HEK293 (cell line): ENCODE measurements around the gene S100A11.
A peak's percentile ranks its signal among the peaks of the same experiment; 100 is the strongest.

Experiments
- CTCF ChIA-PET: fragments of 350-600 bp; formaldehyde crosslinking; extraction: SDS; loops from one replicate; lab custom pipeline; 2021; ENCODE audit warnings: antibody characterized with exemption; lab: Yijun Ruan, JAX
- POLR2A ChIA-PET: fragments of 300-600 bp; formaldehyde crosslinking; extraction: SDS; loops from one replicate; lab custom pipeline; 2020; ENCODE audit warnings: antibody characterized with exemption, inconsistent platforms; lab: Yijun Ruan, JAX
- H3K27ac ChIP-seq: fragments of 200-500 bp; sonication (Bioruptor generic); 2 replicates; pipeline ENCODE4 v1.5.1; 2014; ENCODE audit warnings: low read depth, low read length, control low read depth, inconsistent platforms; ENCODE audit errors: extremely low read depth
- H3K36me3 ChIP-seq, 2 experiments: fragments of 200-500 bp in 1 of 2; sonication (Bioruptor generic) in 1 of 2; 1 replicate in 1 of 2; 2 replicates in 1 of 2; pipeline ENCODE4 v1.5.1; 2014 to 2017; ENCODE audit warnings: inconsistent platforms in 2 of 2, low read length in 2 of 2; ENCODE audit not compliant: control insufficient read depth in 2 of 2, insufficient read depth in 1 of 2
- H3K4me1 ChIP-seq: fragments of 200-500 bp; sonication (Bioruptor generic); 2 replicates; pipeline ENCODE4 v1.5.1; 2014; ENCODE audit warnings: mild to moderate bottlenecking, low read length, inconsistent platforms; ENCODE audit not compliant: control insufficient read depth, insufficient read depth
- H3K4me3 ChIP-seq: 2 replicates; pipeline ENCODE4 v1.5.1; 2011; ENCODE audit warnings: low read depth, mild to moderate bottlenecking, control low read depth, low read length, moderate library complexity
- H3K9me3 ChIP-seq: fragments of 200-500 bp; sonication (Bioruptor generic); 2 replicates; pipeline ENCODE4 v1.5.1; 2014; ENCODE audit warnings: low read depth, low read length, inconsistent platforms; ENCODE audit not compliant: control insufficient read depth, insufficient read depth
- GLI2 ChIP-seq: fragments of 450-650 bp; formaldehyde crosslinking; IDR thresholded peaks from 2 replicates; pipeline ENCODE4; 2017; ENCODE audit warnings: missing biosample characterization, missing genetic modification characterization, low read depth, borderline replicate concordance
- GLIS1 ChIP-seq: fragments of 450-650 bp; formaldehyde crosslinking; IDR thresholded peaks from 2 replicates; pipeline ENCODE4 v1.5.1; 2016; ENCODE audit warnings: missing biosample characterization, missing genetic modification characterization
- GLIS2 ChIP-seq: fragments of 450-650 bp; formaldehyde crosslinking; IDR thresholded peaks from 2 replicates; pipeline ENCODE4 v1.5.1; 2016; ENCODE audit warnings: missing biosample characterization, missing genetic modification characterization
- KLF10 ChIP-seq: fragments of 450-650 bp; IDR thresholded peaks from 2 replicates; pipeline ENCODE4 v1.5.1; 2018; ENCODE audit warnings: missing biosample characterization, mild to moderate bottlenecking, missing genetic modification characterization
- KLF8 ChIP-seq: fragments of 450-650 bp; formaldehyde crosslinking; IDR thresholded peaks from 2 replicates; pipeline ENCODE4 v1.5.1; 2016; ENCODE audit warnings: missing biosample characterization, missing genetic modification characterization
- MZF1 ChIP-seq: fragments of 450-650 bp; formaldehyde crosslinking; IDR thresholded peaks from 2 replicates; pipeline ENCODE4 v1.5.1; 2017; ENCODE audit warnings: missing biosample characterization, missing genetic modification characterization, borderline replicate concordance
- OSR2 ChIP-seq: fragments of 450-650 bp; formaldehyde crosslinking; IDR thresholded peaks from 2 replicates; pipeline ENCODE4 v1.5.1; 2016; ENCODE audit warnings: missing biosample characterization, missing genetic modification characterization
- SCRT1 ChIP-seq: fragments of 450-650 bp; formaldehyde crosslinking; IDR thresholded peaks from 2 replicates; pipeline ENCODE4 v1.5.1; 2016; ENCODE audit warnings: missing biosample characterization, missing genetic modification characterization, borderline replicate concordance
- TCF7L2 ChIP-seq: IDR thresholded peaks from 2 replicates; pipeline ENCODE4 v1.6.1; 2011; ENCODE audit warnings: low read depth, mild to moderate bottlenecking, inconsistent platforms, low read length, moderate library complexity, borderline replicate concordance
- YY2 ChIP-seq: fragments of 450-650 bp; formaldehyde crosslinking; IDR thresholded peaks from 2 replicates; pipeline ENCODE4 v1.5.1; 2016; ENCODE audit warnings: missing biosample characterization, missing genetic modification characterization
- ZBTB17 ChIP-seq: fragments of 450-650 bp; formaldehyde crosslinking; IDR thresholded peaks from 2 replicates; pipeline ENCODE4 v1.5.1; 2016; ENCODE audit warnings: missing biosample characterization, missing genetic modification characterization
- ZNF155 ChIP-seq: fragments of 450-650 bp; formaldehyde crosslinking; IDR thresholded peaks from 2 replicates; pipeline ENCODE4 v1.5.1; 2016; ENCODE audit warnings: missing biosample characterization, missing genetic modification characterization
- ZNF16 ChIP-seq: fragments of 450-650 bp; formaldehyde crosslinking; IDR thresholded peaks from 2 replicates; pipeline ENCODE4 v1.5.1; 2016; ENCODE audit warnings: low read depth, missing biosample characterization, missing genetic modification characterization
- ZNF175 ChIP-seq: fragments of 450-650 bp; formaldehyde crosslinking; IDR thresholded peaks from 2 replicates; pipeline ENCODE4 v1.5.1; 2016; ENCODE audit warnings: missing biosample characterization, missing genetic modification characterization
- ZNF19 ChIP-seq: fragments of 450-650 bp; formaldehyde crosslinking; IDR thresholded peaks from 2 replicates; pipeline ENCODE4; 2016; ENCODE audit warnings: missing biosample characterization, missing genetic modification characterization, low read depth
- ZNF223 ChIP-seq: fragments of 450-650 bp; formaldehyde crosslinking; IDR thresholded peaks from 2 replicates; pipeline ENCODE4 v1.5.1; 2016; ENCODE audit warnings: missing biosample characterization, missing genetic modification characterization
- ZNF354C ChIP-seq: fragments of 450-650 bp; formaldehyde crosslinking; IDR thresholded peaks from 2 replicates; pipeline ENCODE4 v1.5.1; 2016; ENCODE audit warnings: missing biosample characterization, missing genetic modification characterization, low read depth, borderline replicate concordance
- ZNF514 ChIP-seq: fragments of 450-650 bp; formaldehyde crosslinking; IDR thresholded peaks from 2 replicates; pipeline ENCODE4 v1.5.1; 2016; ENCODE audit warnings: missing biosample characterization, missing genetic modification characterization
- ZNF571 ChIP-seq: fragments of 450-650 bp; formaldehyde crosslinking; IDR thresholded peaks from 2 replicates; pipeline ENCODE4 v1.5.0; 2017; ENCODE audit warnings: missing biosample characterization, missing genetic modification characterization
- ZNF600 ChIP-seq: fragments of 450-650 bp; formaldehyde crosslinking; IDR thresholded peaks from 2 replicates; pipeline ENCODE4 v1.5.1; 2016; ENCODE audit warnings: missing biosample characterization, missing genetic modification characterization
- ZNF664 ChIP-seq: fragments of 450-650 bp; formaldehyde crosslinking; IDR thresholded peaks from 2 replicates; pipeline ENCODE4 v1.5.1; 2016; ENCODE audit warnings: missing biosample characterization, missing genetic modification characterization
- ZNF747 ChIP-seq: fragments of 450-650 bp; formaldehyde crosslinking; IDR thresholded peaks from 2 replicates; pipeline ENCODE4 v1.5.1; 2016; ENCODE audit warnings: missing biosample characterization, missing genetic modification characterization
- ZSCAN16 ChIP-seq: fragments of 450-650 bp; formaldehyde crosslinking; IDR thresholded peaks from 2 replicates; pipeline ENCODE4 v1.5.1; 2016; ENCODE audit warnings: missing biosample characterization, missing genetic modification characterization
- ZXDB ChIP-seq: fragments of 450-650 bp; formaldehyde crosslinking; IDR thresholded peaks from 2 replicates; pipeline ENCODE4 v1.5.1; 2016; ENCODE audit warnings: missing biosample characterization, missing genetic modification characterization
- TF ChIP-seq, protein P1 (sequence below): fragments of 450-650 bp; formaldehyde crosslinking; IDR thresholded peaks from 2 replicates; pipeline ENCODE4 v1.5.1; 2016; ENCODE audit warnings: missing biosample characterization, missing genetic modification characterization
- TF ChIP-seq, protein P2 (sequence below): fragments of 450-650 bp; formaldehyde crosslinking; IDR thresholded peaks from 2 replicates; pipeline ENCODE4 v1.5.1; 2016; ENCODE audit warnings: missing biosample characterization, missing genetic modification characterization
- TF ChIP-seq, protein P3 (sequence below): fragments of 450-650 bp; formaldehyde crosslinking; IDR thresholded peaks from 2 replicates; pipeline ENCODE4 v1.5.1; 2016; ENCODE audit warnings: missing biosample characterization, missing genetic modification characterization
- TF ChIP-seq, protein P4 (sequence below): IDR thresholded peaks from 2 replicates; pipeline ENCODE4 v1.6.1; 2011; ENCODE audit warnings: mild to moderate bottlenecking, low read depth, low read length, borderline replicate concordance
- TF ChIP-seq, protein P5 (sequence below): fragments of 450-650 bp; formaldehyde crosslinking; IDR thresholded peaks from 2 replicates; pipeline ENCODE4 v1.5.1; 2016; ENCODE audit warnings: missing biosample characterization, missing genetic modification characterization
- TF ChIP-seq, protein P6 (sequence below): fragments of 450-650 bp; formaldehyde crosslinking; IDR thresholded peaks from 2 replicates; pipeline ENCODE4 v1.5.1; 2016; ENCODE audit warnings: missing biosample characterization, missing genetic modification characterization

Gene S100A11

DNA sequence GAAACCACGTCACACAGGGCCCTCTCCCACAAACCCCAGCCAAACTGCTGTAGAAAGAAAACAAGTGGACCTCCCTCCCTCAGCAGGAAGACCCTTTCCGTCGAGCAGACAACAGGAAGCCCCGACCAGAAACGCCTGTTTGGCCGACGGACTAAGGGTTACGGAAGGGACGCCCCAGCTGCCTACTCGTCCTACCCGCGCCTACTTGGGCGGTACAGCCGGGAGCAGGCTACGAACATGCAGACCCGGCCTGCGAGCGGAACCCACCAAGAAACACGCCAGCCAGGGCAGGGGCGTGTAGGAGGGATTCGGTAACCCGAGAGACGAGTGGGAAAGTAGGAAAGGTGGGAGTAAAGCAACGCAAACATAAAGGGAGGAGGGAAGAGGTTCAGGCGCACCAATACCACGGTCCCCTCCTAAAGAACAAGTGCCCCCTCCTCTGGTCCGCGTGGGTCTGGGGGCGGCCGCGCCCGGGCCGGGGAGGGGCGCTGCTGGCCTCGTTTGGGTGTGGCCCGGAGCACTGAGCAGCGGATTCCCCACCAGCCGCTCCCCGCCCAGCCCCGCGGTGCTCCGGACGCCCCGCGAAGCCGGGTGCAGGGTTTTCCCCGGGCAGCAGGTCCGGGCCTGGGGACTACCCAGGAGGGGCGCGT lies 43.6 kb downstream of the S100A11 start:
- Histone ChIP-seq H3K27ac (peak overlapping the region; percentile 90), H3K36me3 (no peaks in the 10 kb centered on the region), H3K4me3 (peak overlapping the region; percentile 79), H3K9me3 (no peaks in the 10 kb centered on the region), H3K4me1 (peaks cover 39% of the 10 kb centered on the region)
- ChIA-PET POLR2A (interaction anchor here (0.9 to 3.2 kb wide), 10 partner anchors 9 to 711 kb away, joined by 3 to 15 read pairs (median 6); partner anchors contain the start of genes THEM4, TUFT1 and ZNF687), CTCF (interaction anchor here (0.6 to 9.3 kb wide), 9 partner anchors 9 to 1603 kb away, joined by 3 to 131 read pairs (median 4); no protein-coding TSS in a partner anchor)
- TF ChIP-seq KLF8 (peak; percentile 56; the same call in 1 of the 2 replicates), GLIS1 (tag by site-specific recombination) (no peak), KLF10 (tag by site-specific recombination) (no peak), SCRT1 (tag by site-specific recombination) (no peak), ZNF19 (no peak), ZNF354C (tag by site-specific recombination) (no peak), TCF7L2 (no peak), GLIS2 (tag by site-specific recombination) (peak; percentile 21; the same call in 1 of the 2 replicates), ZNF664 (tag by site-specific recombination) (no peak), ZBTB17 (tag by site-specific recombination) (no peak), ZNF747 (no peak), ZSCAN16 (tag by site-specific recombination) (no peak), ZNF16 (tag by site-specific recombination) (no peak), ZNF223 (tag by site-specific recombination) (no peak), ZXDB (0 out of 2 replicates have a peak, but pooled peaks have one; percentile 37), ZNF155 (no peak), YY2 (tag by site-specific recombination) (no peak), ZNF571 (tag by site-specific recombination) (no peak), OSR2 (tag by site-specific recombination) (no peak), ZNF600 (tag by site-specific recombination) (peak; percentile 24), MZF1 (tag by site-specific recombination) (no peak), ZNF514 (no peak), ZNF175 (no peak), GLI2 (tag by site-specific recombination) (no peak)
- TF ChIP-seq, protein P1, sequence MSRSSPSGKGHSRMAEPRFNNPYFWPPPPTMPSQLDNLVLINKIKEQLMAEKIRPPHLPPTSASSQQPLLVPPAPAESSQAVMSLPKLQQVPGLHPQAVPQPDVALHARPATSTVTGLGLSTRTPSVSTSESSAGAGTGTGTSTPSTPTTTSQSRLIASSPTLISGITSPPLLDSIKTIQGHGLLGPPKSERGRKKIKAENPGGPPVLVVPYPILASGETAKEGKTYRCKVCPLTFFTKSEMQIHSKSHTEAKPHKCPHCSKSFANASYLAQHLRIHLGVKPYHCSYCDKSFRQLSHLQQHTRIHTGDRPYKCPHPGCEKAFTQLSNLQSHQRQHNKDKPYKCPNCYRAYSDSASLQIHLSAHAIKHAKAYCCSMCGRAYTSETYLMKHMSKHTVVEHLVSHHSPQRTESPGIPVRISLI (tag by site-specific recombination), result no peak
- TF ChIP-seq, protein P2, sequence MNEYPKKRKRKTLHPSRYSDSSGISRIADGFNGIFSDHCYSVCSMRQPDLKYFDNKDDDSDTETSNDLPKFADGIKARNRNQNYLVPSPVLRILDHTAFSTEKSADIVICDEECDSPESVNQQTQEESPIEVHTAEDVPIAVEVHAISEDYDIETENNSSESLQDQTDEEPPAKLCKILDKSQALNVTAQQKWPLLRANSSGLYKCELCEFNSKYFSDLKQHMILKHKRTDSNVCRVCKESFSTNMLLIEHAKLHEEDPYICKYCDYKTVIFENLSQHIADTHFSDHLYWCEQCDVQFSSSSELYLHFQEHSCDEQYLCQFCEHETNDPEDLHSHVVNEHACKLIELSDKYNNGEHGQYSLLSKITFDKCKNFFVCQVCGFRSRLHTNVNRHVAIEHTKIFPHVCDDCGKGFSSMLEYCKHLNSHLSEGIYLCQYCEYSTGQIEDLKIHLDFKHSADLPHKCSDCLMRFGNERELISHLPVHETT (tag by site-specific recombination), result no peak
- TF ChIP-seq, protein P3, sequence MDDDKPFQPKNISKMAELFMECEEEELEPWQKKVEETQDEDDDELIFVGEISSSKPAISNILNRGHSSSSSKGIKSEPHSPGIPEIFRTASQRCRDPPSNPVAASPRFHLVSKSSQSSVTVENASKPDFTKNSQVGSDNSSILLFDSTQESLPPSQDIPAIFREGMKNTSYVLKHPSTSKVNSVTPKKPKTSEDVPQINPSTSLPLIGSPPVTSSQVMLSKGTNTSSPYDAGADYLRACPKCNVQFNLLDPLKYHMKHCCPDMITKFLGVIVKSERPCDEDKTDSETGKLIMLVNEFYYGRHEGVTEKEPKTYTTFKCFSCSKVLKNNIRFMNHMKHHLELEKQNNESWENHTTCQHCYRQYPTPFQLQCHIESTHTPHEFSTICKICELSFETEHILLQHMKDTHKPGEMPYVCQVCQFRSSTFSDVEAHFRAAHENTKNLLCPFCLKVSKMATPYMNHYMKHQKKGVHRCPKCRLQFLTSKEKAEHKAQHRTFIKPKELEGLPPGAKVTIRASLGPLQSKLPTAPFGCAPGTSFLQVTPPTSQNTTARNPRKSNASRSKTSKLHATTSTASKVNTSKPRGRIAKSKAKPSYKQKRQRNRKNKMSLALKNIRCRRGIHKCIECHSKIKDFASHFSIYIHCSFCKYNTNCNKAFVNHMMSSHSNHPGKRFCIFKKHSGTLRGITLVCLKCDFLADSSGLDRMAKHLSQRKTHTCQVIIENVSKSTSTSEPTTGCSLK (tag by site-specific recombination), result no peak
- TF ChIP-seq, protein P4, sequence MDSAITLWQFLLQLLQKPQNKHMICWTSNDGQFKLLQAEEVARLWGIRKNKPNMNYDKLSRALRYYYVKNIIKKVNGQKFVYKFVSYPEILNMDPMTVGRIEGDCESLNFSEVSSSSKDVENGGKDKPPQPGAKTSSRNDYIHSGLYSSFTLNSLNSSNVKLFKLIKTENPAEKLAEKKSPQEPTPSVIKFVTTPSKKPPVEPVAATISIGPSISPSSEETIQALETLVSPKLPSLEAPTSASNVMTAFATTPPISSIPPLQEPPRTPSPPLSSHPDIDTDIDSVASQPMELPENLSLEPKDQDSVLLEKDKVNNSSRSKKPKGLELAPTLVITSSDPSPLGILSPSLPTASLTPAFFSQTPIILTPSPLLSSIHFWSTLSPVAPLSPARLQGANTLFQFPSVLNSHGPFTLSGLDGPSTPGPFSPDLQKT, result no peak
- TF ChIP-seq, protein P5, sequence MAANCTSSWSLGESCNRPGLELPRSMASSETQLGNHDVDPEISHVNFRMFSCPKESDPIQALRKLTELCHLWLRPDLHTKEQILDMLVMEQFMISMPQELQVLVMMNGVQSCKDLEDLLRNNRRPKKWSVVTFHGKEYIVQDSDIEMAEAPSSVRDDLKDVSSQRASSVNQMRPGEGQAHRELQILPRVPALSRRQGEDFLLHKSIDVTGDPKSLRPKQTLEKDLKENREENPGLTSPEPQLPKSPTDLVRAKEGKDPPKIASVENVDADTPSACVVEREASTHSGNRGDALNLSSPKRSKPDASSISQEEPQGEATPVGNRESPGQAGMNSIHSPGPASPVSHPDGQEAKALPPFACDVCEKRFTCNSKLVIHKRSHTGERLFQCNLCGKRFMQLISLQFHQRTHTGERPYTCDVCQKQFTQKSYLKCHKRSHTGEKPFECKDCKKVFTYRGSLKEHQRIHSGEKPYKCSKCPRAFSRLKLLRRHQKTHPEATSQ (tag by site-specific recombination), result no peak
- TF ChIP-seq, protein P6, sequence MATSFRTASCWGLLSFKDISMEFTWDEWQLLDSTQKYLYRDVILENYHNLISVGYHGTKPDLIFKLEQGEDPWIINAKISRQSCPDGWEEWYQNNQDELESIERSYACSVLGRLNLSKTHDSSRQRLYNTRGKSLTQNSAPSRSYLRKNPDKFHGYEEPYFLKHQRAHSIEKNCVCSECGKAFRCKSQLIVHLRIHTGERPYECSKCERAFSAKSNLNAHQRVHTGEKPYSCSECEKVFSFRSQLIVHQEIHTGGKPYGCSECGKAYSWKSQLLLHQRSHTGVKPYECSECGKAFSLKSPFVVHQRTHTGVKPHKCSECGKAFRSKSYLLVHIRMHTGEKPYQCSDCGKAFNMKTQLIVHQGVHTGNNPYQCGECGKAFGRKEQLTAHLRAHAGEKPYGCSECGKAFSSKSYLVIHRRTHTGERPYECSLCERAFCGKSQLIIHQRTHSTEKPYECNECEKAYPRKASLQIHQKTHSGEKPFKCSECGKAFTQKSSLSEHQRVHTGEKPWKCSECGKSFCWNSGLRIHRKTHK (tag by site-specific recombination), result no peak
